ENCODE data around the gene FUT1.
"Not testable (repeated sequence)": the region's sequence is repeated elsewhere in the genome, so short reads cannot be mapped to it uniquely, and the experiment has no call there.

The FUT1 gene

DNA sequence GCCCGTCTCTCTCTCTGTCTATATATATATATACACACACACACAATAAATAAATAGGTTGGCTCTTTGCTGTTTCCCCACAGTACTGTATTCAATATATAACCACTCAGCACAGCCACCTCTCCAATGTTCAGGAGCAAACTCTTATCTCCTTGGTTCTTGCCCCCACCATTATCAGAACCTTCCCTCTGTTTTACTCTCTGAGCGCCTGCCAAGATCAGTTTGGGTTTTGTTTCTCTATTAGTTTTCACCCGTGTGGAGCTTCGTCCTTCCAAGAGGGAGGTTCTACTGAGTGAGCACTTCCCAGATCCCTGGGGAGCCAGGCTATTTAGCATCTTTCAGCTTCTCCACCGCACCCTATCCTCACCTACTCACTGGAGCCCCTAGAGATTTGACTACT is 13.4 kb upstream of the FUT1 start:
- not testable (repeated sequence) for H3K27ac ChIP-seq (ENCODE audit: low read length); H3K9me3 ChIP-seq (ENCODE audit: control insufficient read depth in 1 of 2, low read length in 2 of 2); H3K4me1 ChIP-seq (ENCODE audit: control insufficient read depth in 1 of 2, insufficient read depth in 2 of 2, low read length in 2 of 2); H3K27me3 ChIP-seq (ENCODE audit: low read depth, low read length); H3K4me3 ChIP-seq (ENCODE audit: low read depth in 1 of 2, low read length in 2 of 2); H3K36me3 ChIP-seq (ENCODE audit: control insufficient read depth in 1 of 2, insufficient read depth in 2 of 2, low read length in 2 of 2)

GRCh38 chr19:48760504-48761205 is 8.2 kb upstream of the FUT1 start:
- no peak overlapping the region for H3K4me3 ChIP-seq (ENCODE audit: low read depth in 1 of 2, low read length in 2 of 2)
- H3K27me3 ChIP-seq (ENCODE audit: low read depth, low read length): no peaks in the 10 kb centered on the region
- no peaks in the 10 kb centered on the region for H3K4me1 ChIP-seq (ENCODE audit: control insufficient read depth in 1 of 2, insufficient read depth in 2 of 2, low read length in 2 of 2)
- H3K9me3 ChIP-seq (ENCODE audit: control insufficient read depth in 1 of 2, low read length in 2 of 2): no peaks in the 10 kb centered on the region
- no peaks in the 10 kb centered on the region for H3K36me3 ChIP-seq (ENCODE audit: control insufficient read depth in 1 of 2, insufficient read depth in 2 of 2, low read length in 2 of 2)
- no peak overlapping the region for H3K27ac ChIP-seq (ENCODE audit: low read length)

- Histone ChIP-seq H3K9me3 (ENCODE audit: control insufficient read depth in 1 of 2, low read length in 2 of 2) (no peaks in the 10 kb centered on the region), H3K4me1 (ENCODE audit: control insufficient read depth in 1 of 2, insufficient read depth in 2 of 2, low read length in 2 of 2) (peaks cover 0 to 2% of the 10 kb centered on the region in 2 donors), H3K36me3 (ENCODE audit: control insufficient read depth in 1 of 2, insufficient read depth in 2 of 2, low read length in 2 of 2) (no peaks in the 10 kb centered on the region), H3K4me3 (ENCODE audit: low read depth in 1 of 2, low read length in 2 of 2) (no peak overlapping the region), H3K27ac (ENCODE audit: low read length) (no peak overlapping the region), H3K27me3 (ENCODE audit: low read depth, low read length) (no peaks in the 10 kb centered on the region)
Measured at GRCh38 chr19:48757741-48758144, 5.3 kb upstream of the FUT1 start.

GRCh38 chr19:48757089-48757675 is 4.7 kb upstream of the FUT1 start:
- Histone ChIP-seq H3K27me3 (ENCODE audit: low read depth, low read length) (no peaks in the 10 kb centered on the region), H3K36me3 (ENCODE audit: control insufficient read depth in 1 of 2, insufficient read depth in 2 of 2, low read length in 2 of 2) (no peaks in the 10 kb centered on the region), H3K4me3 (ENCODE audit: low read depth in 1 of 2, low read length in 2 of 2) (no peak overlapping the region), H3K27ac (ENCODE audit: low read length) (no peak overlapping the region), H3K4me1 (ENCODE audit: control insufficient read depth in 1 of 2, insufficient read depth in 2 of 2, low read length in 2 of 2) (peaks cover 0 to 8% of the 10 kb centered on the region in 2 donors), H3K9me3 (ENCODE audit: control insufficient read depth in 1 of 2, low read length in 2 of 2) (no peaks in the 10 kb centered on the region)

DNA sequence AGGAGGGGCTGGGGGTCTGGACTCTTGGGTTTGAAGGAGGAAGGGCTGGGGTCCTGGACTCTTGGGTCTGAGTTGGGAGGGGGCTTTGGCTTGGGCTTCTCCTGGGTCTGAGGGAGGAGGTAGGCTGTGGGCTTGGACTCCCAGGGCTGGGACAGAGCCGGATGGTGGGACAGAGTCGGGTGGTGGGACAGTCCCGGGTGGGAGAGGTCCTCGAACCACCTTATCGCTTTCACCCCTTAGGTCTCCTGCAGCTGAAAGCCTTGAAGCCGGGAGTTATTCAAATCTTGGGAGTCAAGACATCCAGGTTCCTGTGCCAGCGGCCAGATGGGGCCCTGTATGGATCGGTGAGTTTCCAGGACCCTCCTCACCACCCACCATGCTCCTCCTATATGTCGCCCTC is 4.2 kb upstream of the FUT1 start:
- no peaks in the 10 kb centered on the region for H3K27me3 ChIP-seq (ENCODE audit: low read depth, low read length)
- no peak overlapping the region for H3K4me3 ChIP-seq (ENCODE audit: low read depth in 1 of 2, low read length in 2 of 2)

DNA sequence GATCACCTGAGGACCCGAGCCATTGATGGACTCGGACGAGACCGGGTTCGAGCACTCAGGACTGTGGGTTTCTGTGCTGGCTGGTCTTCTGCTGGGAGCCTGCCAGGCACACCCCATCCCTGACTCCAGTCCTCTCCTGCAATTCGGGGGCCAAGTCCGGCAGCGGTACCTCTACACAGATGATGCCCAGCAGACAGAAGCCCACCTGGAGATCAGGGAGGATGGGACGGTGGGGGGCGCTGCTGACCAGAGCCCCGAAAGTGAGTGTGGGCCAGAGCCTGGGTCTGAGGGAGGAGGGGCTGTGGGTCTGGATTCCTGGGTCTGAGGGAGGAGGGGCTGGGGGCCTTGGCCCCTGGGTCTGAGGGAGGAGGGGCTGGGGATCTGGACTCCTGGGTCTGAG is 3.8 kb upstream of the FUT1 start:
- Histone ChIP-seq H3K9me3 (ENCODE audit: control insufficient read depth in 1 of 2, low read length in 2 of 2) (no peaks in the 10 kb centered on the region), H3K4me3 (ENCODE audit: low read depth in 1 of 2, low read length in 2 of 2) (no peak overlapping the region), H3K27me3 (ENCODE audit: low read depth, low read length) (no peaks in the 10 kb centered on the region), H3K36me3 (ENCODE audit: control insufficient read depth in 1 of 2, insufficient read depth in 2 of 2, low read length in 2 of 2) (no peaks in the 10 kb centered on the region), H3K27ac (ENCODE audit: low read length) (no peak overlapping the region), H3K4me1 (ENCODE audit: control insufficient read depth in 1 of 2, insufficient read depth in 2 of 2, low read length in 2 of 2) (peaks cover 0 to 11% of the 10 kb centered on the region in 2 donors)

More for the DNA sequence above, 4.2 kb upstream of the FUT1 start:
- Histone ChIP-seq H3K27ac (ENCODE audit: low read length) (no peak overlapping the region), H3K4me1 (ENCODE audit: control insufficient read depth in 1 of 2, insufficient read depth in 2 of 2, low read length in 2 of 2) (peaks cover 0 to 11% of the 10 kb centered on the region in 2 donors), H3K9me3 (ENCODE audit: control insufficient read depth in 1 of 2, low read length in 2 of 2) (no peaks in the 10 kb centered on the region), H3K36me3 (ENCODE audit: control insufficient read depth in 1 of 2, insufficient read depth in 2 of 2, low read length in 2 of 2) (no peaks in the 10 kb centered on the region)

DNA sequence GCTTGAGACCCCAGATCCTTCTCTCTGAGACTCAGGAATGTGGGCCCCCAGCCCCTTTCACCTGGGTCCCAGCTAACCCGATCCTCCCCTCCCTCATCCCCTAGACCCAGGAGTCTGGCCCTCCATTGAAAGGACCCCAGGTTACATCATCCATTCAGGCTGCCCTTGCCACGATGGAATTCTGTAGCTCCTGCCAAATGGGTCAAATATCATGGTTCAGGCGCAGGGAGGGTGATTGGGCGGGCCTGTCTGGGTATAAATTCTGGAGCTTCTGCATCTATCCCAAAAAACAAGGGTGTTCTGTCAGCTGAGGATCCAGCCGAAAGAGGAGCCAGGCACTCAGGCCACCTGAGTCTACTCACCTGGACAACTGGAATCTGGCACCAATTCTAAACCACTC is 3.3 kb upstream of the FUT1 start:
- no peaks in the 10 kb centered on the region for H3K36me3 ChIP-seq (ENCODE audit: control insufficient read depth in 1 of 2, insufficient read depth in 2 of 2, low read length in 2 of 2)
- H3K27ac ChIP-seq (ENCODE audit: low read length): no peak overlapping the region
- no peaks in the 10 kb centered on the region for H3K9me3 ChIP-seq (ENCODE audit: control insufficient read depth in 1 of 2, low read length in 2 of 2)
- peaks cover 0 to 11% of the 10 kb centered on the region in 2 donors for H3K4me1 ChIP-seq (ENCODE audit: control insufficient read depth in 1 of 2, insufficient read depth in 2 of 2, low read length in 2 of 2)
- H3K4me3 ChIP-seq (ENCODE audit: low read depth in 1 of 2, low read length in 2 of 2): no peak overlapping the region
- no peaks in the 10 kb centered on the region for H3K27me3 ChIP-seq (ENCODE audit: low read depth, low read length)

GRCh38 chr19:48755084-48755641 is 2.7 kb upstream of the FUT1 start, which contains the start of gene FGF21:
Gene FGF21 (plus strand): TSS chr19:48755524. CDS start chr19:48756237, 713 bp downstream.
- no peak within 1 kb of the TSS for H3K4me3 ChIP-seq (ENCODE audit: low read depth in 1 of 2, low read length in 2 of 2)
- no peaks in the 10 kb centered on the region for H3K27me3 ChIP-seq (ENCODE audit: low read depth, low read length)
- H3K36me3 ChIP-seq (ENCODE audit: control insufficient read depth in 1 of 2, insufficient read depth in 2 of 2, low read length in 2 of 2): no peaks in the 10 kb centered on the region
- H3K9me3 ChIP-seq (ENCODE audit: control insufficient read depth in 1 of 2, low read length in 2 of 2): no peaks in the 10 kb centered on the region
- no peak within 1 kb of the TSS for H3K27ac ChIP-seq (ENCODE audit: low read length)
- H3K4me1 ChIP-seq (ENCODE audit: control insufficient read depth in 1 of 2, insufficient read depth in 2 of 2, low read length in 2 of 2): peaks cover 0 to 11% of the 10 kb centered on the region in 2 donors

- H3K4me1 ChIP-seq (ENCODE audit: control insufficient read depth in 1 of 2, insufficient read depth in 2 of 2, low read length in 2 of 2): peaks cover 0 to 15% of the 10 kb centered on the region in 2 donors
- H3K27ac ChIP-seq (ENCODE audit: low read length): no peak overlapping the region
- no peaks in the 10 kb centered on the region for H3K36me3 ChIP-seq (ENCODE audit: control insufficient read depth in 1 of 2, insufficient read depth in 2 of 2, low read length in 2 of 2)
- H3K4me3 ChIP-seq (ENCODE audit: low read depth in 1 of 2, low read length in 2 of 2): peak overlapping the region; percentile 52
- H3K9me3 ChIP-seq (ENCODE audit: control insufficient read depth in 1 of 2, low read length in 2 of 2): no peaks in the 10 kb centered on the region
- H3K27me3 ChIP-seq (ENCODE audit: low read depth, low read length): no peaks in the 10 kb centered on the region
Measured at GRCh38 chr19:48751845-48752495, 471 bp downstream of the FUT1 start.

- H3K9me3 ChIP-seq (ENCODE audit: control insufficient read depth in 1 of 2, low read length in 2 of 2): no peaks in the 10 kb centered on the region
- H3K27me3 ChIP-seq (ENCODE audit: low read depth, low read length): no peaks in the 10 kb centered on the region
- no peak overlapping the region for H3K4me3 ChIP-seq (ENCODE audit: low read depth in 1 of 2, low read length in 2 of 2)
- no peak overlapping the region for H3K27ac ChIP-seq (ENCODE audit: low read length)
- H3K36me3 ChIP-seq (ENCODE audit: control insufficient read depth in 1 of 2, insufficient read depth in 2 of 2, low read length in 2 of 2): no peaks in the 10 kb centered on the region
- peaks cover 0 to 17% of the 10 kb centered on the region in 2 donors for H3K4me1 ChIP-seq (ENCODE audit: control insufficient read depth in 1 of 2, insufficient read depth in 2 of 2, low read length in 2 of 2)
Measured at GRCh38 chr19:48750771-48751504, 1.5 kb downstream of the FUT1 start.

DNA sequence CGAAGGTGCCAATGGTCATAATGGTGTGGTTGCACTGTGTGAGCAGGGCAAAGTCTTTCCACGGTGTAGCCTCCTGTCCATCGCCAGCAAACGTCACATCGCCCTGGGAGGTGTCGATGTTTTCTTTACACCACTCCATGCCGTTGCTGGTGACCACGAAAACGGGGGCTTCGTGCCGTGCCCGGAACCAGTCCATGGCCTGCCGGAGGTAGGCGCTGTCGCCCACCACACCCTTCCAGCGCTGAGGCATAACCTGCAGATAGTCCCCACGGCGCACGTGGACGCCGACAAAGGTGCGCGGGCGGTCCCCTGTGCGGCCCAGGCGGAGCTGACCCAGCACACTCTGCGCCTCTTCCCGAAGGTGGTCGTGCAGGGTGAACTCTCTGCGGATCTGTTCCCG is 2.1 kb downstream of the FUT1 start:
- H3K27ac ChIP-seq (ENCODE audit: low read length): no peak overlapping the region
- H3K4me3 ChIP-seq (ENCODE audit: low read depth in 1 of 2, low read length in 2 of 2): no peak overlapping the region
- peaks cover 0 to 17% of the 10 kb centered on the region in 2 donors for H3K4me1 ChIP-seq (ENCODE audit: control insufficient read depth in 1 of 2, insufficient read depth in 2 of 2, low read length in 2 of 2)

More for the DNA sequence above, 2.1 kb downstream of the FUT1 start:
- H3K9me3 ChIP-seq (ENCODE audit: control insufficient read depth in 1 of 2, low read length in 2 of 2): no peaks in the 10 kb centered on the region
- H3K27me3 ChIP-seq (ENCODE audit: low read depth, low read length): no peaks in the 10 kb centered on the region
- H3K36me3 ChIP-seq (ENCODE audit: control insufficient read depth in 1 of 2, insufficient read depth in 2 of 2, low read length in 2 of 2): no peaks in the 10 kb centered on the region

Data from muscle layer of duodenum (tissue), 2 donors.